Activated CD8-positive, alpha-beta memory T cell treated with anti-CD3 and anti-CD28 coated beads for 4 hours (primary cell): Measurements from ENCODE around the gene FOSL1.
A peak's percentile ranks its signal among the peaks of the same experiment; 100 is the strongest.

Source experiments
- DNase-seq, 2 donors: peaks; one replicate each; pipeline ENCODE4 v3.0.0-alpha.2; 2020; ENCODE audit warnings: low read depth in 2 of 2

Gene FOSL1

DNA sequence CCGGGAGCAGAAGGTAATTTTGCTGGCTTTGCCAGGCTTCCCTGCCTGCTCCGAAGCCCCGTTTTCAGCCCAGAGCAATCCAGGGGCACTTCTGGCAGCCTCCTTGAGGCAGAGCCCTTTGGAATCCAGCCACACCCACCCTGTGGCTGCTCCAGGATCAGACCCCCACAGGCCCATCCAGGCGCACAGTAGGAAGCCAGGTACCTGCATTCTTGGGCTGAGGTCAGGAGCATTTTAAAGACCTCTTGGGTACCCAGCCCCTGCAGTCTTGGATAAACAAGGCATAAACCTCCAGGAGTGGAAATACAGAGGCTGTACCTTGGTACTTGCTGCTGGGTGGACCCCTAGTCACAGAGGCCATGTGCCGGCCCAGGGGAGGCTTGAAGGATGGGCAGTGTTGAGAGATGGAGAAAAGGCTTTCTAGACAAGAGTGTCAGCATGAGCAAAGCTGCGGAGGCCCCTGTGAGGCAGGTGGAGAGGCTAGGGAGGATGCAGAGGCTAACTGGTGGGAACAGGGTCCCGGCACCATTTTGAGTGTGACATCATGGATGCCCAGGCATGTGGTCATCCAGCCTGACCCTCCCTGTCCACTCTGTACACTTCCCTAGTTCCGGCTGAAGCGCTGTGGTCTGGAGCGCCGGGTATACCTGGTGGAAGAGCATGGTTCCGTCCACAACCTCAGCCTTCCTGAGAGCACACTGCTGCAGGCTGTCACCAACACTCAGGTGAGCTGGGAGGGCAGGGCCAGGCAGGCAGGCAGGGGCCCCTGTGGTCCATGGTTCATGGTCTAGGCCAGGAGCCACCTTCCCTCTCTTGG, 36.1 kb downstream of the FOSL1 start:
- DNase-seq = no peak

DNA sequence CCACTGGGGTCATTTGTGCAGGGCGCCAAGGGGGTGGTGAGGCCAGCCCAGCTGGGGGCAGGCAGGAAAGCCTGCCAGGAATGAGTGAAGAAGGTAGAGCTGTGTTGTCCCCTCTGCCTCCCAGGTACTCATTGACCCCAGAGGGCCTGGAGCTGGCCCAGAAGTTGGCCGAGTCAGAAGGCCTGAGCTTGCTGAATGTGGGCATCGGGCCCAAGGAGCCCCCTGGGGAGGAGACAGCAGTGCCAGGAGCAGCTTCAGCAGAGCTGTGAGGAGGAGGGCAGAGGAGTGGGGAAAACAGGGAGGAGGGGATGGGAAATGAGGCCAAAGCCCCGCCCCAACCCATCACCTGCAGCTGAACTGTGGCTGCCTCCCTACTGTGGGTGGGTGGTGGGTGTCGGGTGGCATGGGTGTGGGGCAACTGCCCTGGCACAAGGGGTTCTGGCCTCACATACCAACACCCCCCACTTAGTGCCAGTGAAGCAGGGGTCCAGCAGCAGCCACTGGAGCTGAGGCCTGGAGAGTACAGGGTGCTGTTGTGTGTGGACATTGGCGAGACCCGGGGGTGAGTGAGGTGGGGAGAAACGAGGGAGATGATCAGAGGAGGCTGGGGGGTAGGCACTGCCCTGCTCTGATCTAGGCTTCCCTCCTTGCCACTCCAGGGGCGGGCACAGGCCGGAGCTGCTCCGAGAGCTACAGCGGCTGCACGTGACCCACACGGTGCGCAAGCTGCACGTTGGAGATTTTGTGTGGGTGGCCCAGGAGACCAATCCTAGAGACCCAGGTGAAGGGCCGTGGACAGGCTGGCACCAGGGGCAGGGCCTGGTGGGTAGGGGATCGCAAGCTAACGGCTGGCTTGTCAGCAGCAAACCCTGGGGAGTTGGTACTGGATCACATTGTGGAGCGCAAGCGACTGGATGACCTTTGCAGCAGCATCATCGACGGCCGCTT, 37.0 kb downstream of the FOSL1 start:
- no peak for DNase-seq

DNA sequence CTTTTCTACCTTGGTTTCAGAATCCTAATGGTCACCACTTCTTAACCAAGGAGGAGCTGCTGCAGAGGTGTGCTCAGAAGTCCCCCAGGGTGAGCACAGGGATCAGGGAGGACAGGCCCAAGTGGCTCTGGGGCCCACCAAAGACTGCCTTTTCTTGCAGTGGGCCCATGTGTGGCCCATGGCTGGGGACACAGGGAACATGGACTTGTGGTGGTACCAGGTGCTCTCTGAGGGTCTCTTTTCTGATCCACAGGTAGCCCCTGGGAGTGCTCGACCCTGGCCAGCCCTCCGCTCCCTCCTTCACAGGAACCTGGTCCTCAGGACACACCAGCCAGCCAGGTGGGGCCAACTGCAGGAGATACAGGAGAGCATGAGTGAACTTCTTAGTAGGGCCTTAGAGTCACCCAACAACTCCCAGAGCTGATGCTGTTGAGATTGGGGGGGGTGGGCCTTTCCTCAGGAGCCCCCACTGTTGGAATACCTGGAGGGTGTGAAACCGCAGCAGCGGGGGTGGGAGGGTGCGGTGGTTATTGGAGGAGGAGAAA, 37.9 kb downstream of the FOSL1 start:
- DNase-seq = no peak

DNA sequence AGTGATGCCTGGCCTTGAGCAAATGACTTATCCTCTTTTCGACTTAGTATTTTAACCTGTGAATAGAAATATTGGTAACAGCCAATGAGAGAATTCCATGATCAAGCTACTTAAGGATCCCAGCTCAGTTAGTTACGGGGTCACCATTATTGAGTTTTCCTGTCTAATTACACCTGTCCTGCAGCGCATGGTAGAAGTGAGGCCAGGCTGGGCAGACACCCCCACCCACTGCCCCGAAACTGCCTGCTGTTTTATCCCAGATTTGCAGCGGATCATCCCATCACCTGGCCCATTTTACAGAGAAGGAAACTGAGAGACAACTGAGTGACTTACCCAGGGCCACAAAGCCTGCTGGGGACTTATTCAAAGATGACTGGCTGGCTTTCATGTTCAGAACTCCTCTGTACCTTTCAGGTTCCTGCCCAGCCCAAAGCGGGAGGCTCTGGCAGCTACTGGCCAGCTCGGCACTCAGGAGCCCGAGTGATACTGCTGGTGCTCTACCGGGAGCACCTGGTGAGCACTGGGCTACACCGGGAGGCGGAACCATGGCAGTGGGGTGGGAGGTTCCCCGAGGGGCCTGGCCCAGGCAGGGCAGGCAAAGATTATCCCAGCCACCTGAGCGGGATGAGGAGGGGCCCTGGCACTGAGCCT, 38.5 kb downstream of the FOSL1 start:
- DNase-seq = no peak

DNA sequence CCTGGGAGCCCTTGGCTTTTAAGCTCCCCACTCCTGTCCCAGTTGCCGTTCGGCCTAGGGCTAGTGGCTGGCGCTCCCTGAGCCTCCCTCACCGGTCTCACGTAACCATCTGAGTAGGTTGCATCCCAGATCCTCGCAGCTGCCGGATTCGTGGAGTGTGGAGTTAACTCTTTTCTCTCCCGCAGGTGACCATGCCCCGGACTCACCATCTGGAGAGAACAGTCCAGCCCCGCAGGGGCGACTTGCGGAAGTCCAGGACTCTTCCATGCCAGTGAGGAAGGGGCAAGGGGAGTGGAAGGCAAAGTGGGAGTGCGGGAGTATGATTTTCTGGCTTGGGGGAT, 39.1 kb downstream of the FOSL1 start:
- DNase-seq = no peak

DNA sequence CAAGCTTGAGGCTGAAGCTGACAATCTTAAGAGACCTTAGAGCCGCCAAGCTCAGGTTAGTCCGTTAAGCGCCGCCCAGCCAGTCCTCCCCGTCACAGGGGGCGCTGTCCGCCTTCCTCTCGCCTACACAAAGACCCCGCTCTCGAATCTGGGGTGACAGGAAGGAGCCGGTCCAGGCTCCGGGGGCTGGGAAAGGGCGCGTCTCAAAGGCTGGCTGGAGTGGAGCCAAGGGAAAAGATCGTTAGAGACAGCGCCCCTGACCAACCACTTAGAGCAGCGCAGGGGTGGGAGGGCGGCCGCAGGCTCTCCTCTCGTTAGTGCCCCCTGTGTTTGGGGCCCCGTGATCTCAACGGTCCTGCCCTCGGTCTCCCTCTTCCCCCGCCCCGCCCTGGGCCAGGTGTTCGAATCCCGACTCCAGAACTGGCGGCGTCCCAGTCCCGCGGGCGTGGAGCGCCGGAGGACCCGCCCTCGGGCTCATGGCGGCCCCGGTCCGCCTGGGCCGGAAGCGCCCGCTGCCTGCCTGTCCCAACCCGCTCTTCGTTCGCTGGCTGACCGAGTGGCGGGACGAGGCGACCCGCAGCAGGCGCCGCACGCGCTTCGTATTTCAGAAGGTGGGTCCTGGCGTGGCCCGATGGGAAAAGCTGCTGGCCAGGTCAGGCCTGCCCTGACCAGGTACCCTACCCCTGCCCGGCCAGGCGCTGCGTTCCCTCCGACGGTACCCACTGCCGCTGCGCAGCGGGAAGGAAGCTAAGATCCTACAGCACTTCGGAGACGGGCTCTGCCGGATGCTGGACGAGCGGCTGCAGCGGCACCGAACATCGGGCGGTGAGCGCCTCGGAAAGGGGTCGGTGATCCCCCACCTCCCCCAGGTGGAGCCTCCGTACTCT, 39.7 kb downstream of the FOSL1 start, which contains the start of gene MUS81:
Gene MUS81 (plus strand): TSS at position 156 of the 887 bp plus-strand sequence. CDS start 321 bp downstream, at position 477.
- DNase-seq = peak; percentile 89 to 95

DNA sequence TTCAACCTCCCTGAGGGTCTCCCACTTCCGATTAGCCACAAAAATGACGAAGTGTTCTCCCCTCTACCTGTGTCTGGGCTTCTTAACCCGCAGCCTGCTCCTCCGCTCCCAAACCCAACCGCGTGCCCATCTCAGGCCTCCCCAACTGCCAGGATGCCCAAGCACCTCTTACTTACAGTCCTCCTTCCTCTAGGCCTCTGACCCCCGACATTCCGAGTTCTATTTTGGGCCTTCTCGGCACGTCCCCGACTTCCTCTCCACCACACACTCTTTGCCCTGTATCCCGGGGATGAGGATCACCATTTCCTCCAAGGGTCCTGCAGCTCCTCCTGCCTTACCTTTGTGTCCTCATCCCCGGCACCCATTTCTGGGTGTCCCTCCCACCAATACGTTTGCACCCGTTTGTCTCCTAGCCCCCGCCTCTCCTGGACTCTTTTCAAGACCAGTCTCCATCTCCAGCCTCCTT, 40.3 kb downstream of the FOSL1 start:
- no peak for DNase-seq

DNA sequence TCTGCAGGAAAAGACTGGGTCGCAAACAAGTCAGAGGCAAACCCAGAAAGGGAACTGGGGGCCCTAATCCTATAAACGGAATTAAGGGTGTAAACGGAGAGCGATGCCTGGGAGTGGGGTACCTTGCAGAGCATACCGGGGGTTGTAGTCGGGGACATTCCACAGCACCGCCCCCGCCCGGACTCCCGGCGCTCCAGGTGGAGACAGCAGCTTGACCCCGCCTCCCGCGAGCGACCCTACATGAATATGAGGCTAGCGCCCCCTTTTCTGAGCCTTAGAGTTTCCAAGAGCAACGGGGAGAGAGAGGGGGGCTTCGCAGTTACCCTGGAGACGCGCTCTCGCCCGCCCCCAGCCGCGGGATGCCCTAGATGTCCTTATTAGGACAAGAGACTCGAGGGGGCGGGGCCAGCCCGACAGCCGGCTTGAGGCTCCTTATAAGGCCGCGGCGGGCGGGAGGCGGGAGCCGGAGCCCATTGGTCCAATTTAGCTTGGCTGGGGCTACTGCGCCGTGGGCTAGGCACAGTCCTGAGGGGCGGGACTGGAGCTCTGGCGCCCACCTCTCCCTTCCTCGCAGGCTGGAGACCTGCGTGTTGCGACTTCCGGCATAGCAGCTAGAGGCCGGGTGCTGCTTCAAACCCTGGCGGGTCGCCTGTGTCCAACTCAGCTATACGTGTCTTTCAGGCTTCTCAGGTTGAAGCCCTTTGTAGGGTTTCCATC, 40.9 kb downstream of the FOSL1 start:
- peak; percentile 96 for DNase-seq

DNA sequence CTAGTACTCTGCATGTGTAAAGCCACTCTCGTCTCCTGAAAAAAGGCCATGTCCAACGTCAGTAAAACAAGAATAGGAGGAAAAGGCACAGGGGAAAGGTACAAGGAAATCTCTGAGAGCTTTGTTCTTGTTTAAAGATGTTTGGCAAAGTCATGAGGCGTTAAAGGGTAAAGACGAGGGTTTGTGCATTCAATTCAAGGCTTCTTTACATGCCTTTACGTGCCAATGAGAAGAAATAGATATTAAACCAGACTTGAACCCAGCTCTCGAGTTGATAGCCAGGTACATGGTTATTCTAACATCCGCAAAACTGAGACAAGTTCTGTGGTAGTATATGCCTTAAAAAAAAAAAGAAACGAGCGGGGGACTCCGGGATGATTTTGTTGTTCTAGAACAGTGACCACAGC, 41.5 kb downstream of the FOSL1 start:
- DNase-seq = no peak

DNA sequence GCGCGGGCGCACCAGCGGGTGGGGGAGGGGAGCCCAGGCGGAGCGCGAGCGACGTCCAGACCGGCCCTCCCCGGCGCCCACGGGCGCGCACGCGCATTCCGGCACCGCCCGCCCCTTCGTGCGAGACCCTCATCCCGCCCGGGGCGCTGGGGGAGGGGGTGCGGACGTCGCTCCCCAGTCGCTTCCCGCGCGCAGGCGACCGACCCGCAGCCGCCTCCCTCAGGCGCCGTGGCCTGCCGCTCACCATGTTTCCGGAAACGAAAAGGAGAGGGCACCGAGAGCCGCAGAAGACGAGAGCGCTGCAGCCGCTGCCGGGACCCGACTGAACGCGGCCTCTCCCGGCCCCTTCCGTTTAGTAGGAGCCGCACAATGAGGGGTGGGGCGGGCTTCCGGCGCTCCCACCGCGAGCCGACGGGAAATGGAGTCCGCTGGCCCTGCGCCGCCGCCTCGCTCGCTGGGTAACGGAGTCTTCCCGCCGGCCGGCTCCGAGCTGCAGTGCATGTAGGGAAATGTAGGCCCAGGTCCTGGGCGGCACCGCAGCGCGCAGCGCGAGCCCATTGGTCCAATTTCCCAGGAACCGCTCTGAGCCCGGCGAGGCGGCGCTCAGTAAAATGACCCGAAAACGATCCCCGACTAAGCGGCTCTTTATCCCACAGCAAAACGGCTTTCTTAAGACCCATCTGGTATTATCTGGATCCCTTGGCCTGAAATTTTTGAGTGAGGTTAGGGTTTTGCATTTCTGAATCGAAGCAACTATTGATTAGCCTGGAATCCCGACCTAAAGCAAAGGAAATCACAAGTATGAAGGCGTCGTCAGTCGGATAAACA, 42.1 kb downstream of the FOSL1 start, which contains the start of gene CFL1:
Gene CFL1 (minus strand): TSS at position 328 of the 828 bp plus-strand sequence. CDS start 81 bp downstream, at position 247.
- DNase-seq = peak; percentile 93 to 95

DNA sequence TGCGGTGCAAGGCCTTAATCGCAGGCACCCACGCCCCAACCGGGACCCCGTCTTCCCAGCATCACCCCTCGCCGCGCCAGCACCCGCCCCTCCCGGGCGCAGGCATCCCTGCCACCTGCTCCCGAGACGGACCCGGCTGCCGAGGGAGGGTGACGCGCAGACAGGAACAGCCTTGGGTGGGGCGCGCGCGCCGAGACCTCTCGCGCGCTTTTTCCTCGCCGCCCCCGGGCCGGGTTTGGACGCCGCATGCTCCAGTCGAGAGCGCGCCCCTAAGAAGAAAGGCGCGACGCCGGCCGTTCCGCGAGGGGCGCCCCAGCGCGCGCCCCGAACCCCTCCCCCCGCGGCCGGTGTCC, 42.7 kb downstream of the FOSL1 start:
- peak in 1 of 2 donors; percentile 43 for DNase-seq

DNA sequence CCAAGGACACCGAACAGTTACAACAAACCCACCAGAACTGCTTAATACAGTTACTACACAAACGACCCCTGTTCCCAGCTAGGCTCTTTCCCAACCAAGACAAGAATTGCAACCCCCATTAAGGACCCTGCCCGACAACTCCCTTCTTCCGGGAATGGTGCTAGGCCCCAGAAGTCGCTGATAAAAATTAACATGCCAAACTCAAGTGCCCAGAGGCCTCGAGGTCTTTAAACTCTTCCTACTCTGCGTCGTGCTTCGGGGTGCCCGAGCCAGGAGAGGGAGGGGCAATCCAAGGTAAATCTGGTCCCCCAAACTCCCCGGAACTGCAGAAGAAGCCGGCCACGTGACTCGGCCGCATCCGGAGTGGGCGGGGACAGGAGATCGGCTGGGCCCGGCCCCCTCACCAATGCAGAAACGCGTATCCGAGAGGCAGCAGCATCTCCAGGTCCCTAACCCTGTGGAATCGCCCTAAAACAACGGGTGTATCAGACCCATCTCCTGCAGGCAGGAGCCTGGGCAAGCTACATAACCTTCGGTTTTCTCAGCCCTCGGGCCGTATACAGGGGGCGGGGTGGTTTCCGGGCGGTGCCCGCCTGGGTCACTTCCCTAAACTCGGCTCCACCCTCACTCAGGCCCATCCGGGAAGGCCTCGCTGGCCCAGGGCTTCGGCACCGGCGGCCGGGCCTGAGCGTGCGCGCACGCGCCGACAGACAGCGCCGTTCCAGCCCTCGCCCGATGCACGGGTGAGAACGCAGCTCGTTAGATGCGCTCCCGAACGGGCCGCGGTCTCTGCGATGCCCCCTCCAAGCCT, 43.3 kb downstream of the FOSL1 start:
- DNase-seq = peak; percentile 68 to 73

DNA sequence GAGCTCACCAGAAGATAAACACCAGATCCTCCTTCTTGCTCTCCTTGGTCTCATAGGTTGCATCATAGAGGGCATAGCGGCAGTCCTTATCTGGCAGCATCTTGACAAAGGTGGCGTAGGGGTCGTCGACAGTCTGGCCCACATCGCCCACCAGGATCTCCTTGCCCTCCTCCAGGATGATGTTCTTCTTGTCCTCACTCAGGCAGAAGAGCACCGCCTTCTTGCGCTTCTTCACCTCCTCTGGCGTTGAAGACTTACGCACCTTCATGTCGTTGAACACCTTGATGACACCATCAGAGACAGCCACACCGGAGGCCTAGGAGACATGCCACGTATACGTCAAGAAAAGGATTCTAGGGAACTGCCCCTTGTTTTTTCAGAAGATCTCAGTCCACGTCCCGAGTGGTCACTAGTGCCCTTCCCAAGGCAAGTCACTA, 44.2 kb downstream of the FOSL1 start:
- DNase-seq = no peak

DNA sequence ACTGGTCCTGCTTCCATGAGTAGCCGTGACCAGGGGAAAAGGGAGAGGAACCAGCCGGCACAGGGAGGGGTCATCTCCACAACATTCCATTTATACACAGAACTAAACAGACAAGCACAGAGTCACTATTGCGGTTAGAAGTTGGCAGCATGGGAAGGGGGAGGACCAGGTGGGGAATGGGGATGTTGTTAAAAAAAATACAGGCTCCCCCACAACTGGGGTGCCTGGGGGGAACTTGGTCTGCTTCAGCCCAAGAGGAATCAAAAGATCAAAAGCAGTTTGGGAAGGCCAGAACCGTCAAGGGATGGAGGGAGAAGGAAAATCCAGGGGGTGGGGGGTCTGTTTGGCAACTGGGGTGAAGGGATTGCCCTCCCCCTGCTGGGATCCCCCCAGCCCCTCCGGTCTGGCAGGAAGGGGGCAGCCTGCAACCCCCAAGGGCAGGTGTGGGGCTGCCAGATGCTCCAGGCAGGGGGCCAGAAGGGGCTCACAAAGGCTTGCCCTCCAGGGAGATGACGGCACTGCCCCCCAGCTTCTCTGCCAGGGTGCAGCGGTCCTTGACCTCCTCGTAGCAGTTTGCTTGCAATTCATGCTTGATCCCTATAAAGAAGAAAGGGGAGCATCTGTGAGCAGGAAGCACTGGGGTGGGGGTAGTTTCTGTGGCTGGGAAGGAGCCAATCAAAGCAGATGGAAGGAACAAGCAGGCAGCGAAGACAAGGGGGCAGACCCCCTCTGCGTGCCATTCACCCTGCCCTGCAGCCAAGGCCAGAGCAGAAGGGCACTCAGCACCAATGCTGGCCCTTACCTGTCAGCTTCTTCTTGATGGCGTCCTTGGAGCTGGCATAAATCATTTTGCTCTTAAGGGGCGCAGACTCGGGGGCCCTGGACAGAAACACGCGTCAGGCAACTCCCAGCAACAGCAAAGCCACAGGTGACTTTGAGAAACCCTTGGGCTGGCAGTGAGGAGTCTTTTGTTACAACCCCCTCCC, 45.0 kb downstream of the FOSL1 start:
- DNase-seq = no peak

DNA sequence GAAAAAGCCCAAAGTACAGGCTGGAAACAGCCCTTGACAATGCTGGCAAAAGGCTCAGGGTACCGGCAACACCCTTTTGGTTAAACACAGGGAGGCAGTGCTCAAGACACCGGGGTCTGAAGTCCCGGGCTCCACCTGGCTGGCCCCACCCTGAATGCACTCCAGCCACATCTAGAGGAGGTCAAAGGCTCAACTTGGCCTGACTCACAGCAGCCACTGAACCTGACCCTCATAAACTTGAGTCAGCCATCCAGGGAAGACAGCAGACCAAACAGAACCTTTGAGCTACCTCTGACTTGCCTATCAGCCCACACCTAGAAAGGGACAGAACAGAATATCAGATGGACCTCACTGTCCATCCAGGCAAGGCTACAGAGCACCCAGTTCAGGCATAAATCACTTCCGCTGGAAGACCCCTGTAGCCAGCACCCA, 46.0 kb downstream of the FOSL1 start:
- DNase-seq = no peak

DNA sequence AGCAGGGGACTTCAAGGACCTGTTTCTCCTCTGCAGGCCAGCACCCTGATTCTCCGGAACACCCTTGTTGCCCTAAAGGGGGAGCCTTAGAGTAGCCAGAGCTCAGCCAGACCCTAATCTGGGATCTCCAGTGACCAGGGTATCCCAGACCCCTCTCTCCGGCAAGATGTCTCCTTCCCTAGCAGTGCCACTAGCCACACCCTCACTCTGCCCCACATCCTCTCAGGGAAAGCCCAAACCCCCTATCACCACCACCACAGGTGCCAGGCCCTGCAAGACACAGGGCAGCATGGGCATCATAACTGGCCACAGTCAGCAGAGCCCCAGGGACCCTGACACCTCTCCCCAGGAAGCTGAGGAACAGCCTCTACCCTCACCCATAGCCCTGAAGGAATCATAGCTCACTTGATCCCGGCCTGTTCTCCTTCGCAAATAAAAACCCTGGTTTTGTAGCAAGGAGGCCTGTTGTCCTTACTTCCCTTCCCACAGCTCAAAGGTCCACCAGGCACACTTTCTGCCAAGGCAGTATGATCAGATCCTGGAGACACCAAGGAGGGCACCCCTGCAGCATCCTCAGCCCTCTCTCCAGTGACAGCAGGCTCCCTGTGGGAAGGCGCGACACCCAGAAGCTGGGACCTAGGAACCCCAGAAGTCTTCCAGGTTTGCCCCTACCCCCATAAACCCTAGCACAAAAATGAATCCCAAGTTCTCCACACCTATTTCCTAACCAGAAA, 46.8 kb downstream of the FOSL1 start:
- no peak for DNase-seq
